GM18951 (cell line): ENCODE data around the gene RRAS.
"Not testable (repeated sequence)": the region's sequence is repeated elsewhere in the genome, so short reads cannot be mapped to it uniquely, and the experiment has no call there.

Source experiments
- POLR2A ChIP-seq: IDR thresholded peaks from 4 replicates; pipeline ENCODE4 v1.6.1; 2011; ENCODE audit warnings: mild to moderate bottlenecking; ENCODE audit not compliant: insufficient read length, insufficient read depth; ENCODE audit errors: extremely low read depth
- in situ Hi-C: fragments of 300-500 bp; cut with MboI; formaldehyde crosslinking; loops from one replicate; pipeline ENCODE4 v1.12.0; 2022; ENCODE audit warnings: low sequenced_read_pairs, mixed read lengths, inconsistent platforms; ENCODE audit not compliant: unreplicated experiment

RRAS gene

GRCh38 chr19:49624967-49625910, 14.7 kb downstream of the RRAS start:
- in situ Hi-C loops: no loop called here
- no peak for TF ChIP-seq POLR2A

GRCh38 chr19:49617860-49618259, 22.1 kb downstream of the RRAS start:
- in situ Hi-C loops: not testable (repeated sequence)

- in situ Hi-C loops: no loop called here
- no peak for TF ChIP-seq POLR2A
These were observed 23.0 kb downstream of the RRAS start for GRCh38 chr19:49616945-49617344.

- TF ChIP-seq POLR2A: no peak
- in situ Hi-C loops: no loop called here
These were observed 23.4 kb downstream of the RRAS start for GRCh38 chr19:49616532-49616931.

- in situ Hi-C loops: no loop called here
- no peak for TF ChIP-seq POLR2A
These were observed 24.1 kb downstream of the RRAS start for GRCh38 chr19:49615861-49616260.

GRCh38 chr19:49614096-49614833, 25.7 kb downstream of the RRAS start:
- in situ Hi-C loops: no loop called here
- TF ChIP-seq POLR2A: no peak

- in situ Hi-C loops: no loop called here
- no peak for TF ChIP-seq POLR2A
These were observed 26.6 kb downstream of the RRAS start for GRCh38 chr19:49613374-49613773.

- no peak for TF ChIP-seq POLR2A
- in situ Hi-C loops: no loop called here
These were observed 30.3 kb downstream of the RRAS start for GRCh38 chr19:49609499-49610092.

GRCh38 chr19:49605605-49606004, 34.3 kb downstream of the RRAS start:
- TF ChIP-seq POLR2A: no peak
- in situ Hi-C loops: no loop called here

- in situ Hi-C loops: no loop called here
- no peak for TF ChIP-seq POLR2A
These were observed 37.1 kb downstream of the RRAS start for GRCh38 chr19:49602806-49603205.

- in situ Hi-C loops: no loop called here
- no peak for TF ChIP-seq POLR2A
These were observed 38.4 kb downstream of the RRAS start for GRCh38 chr19:49601482-49602038.

- no peak for TF ChIP-seq POLR2A
- in situ Hi-C loops: no loop called here
These were observed 40.3 kb downstream of the RRAS start for GRCh38 chr19:49599378-49600295.
